ENCODE data around the gene TNS3.

Gene TNS3

GRCh38 chr7:47336472-47337425 is 245.2 kb downstream of the TNS3 start:
- no peak for DNase-seq

GRCh38 chr7:47335557-47336471 is 246.1 kb downstream of the TNS3 start:
- DNase-seq: no peak

GRCh38 chr7:47335071-47335470 is 246.8 kb downstream of the TNS3 start:
- no peak for DNase-seq

- DNase-seq: no peak
Observed at GRCh38 chr7:47333959-47334358, 248.0 kb downstream of the TNS3 start.

GRCh38 chr7:47333554-47333887 is 248.4 kb downstream of the TNS3 start:
- no peak for DNase-seq

GRCh38 chr7:47332681-47333553 is 249.0 kb downstream of the TNS3 start:
- no peak for DNase-seq

GRCh38 chr7:47332213-47332612 is 249.7 kb downstream of the TNS3 start:
- no peak for DNase-seq

- no peak for DNase-seq
Observed at GRCh38 chr7:47331179-47331565, 250.7 kb downstream of the TNS3 start.

- DNase-seq: no peak
Observed at GRCh38 chr7:47330561-47331178, 251.2 kb downstream of the TNS3 start.

- no peak for DNase-seq
Observed at GRCh38 chr7:47330026-47330425, 251.9 kb downstream of the TNS3 start.

- DNase-seq: no peak
Observed at GRCh38 chr7:47329320-47329926, 252.5 kb downstream of the TNS3 start.

GRCh38 chr7:47328392-47329319 is 253.3 kb downstream of the TNS3 start:
- DNase-seq: no peak

- DNase-seq: no peak
Observed at GRCh38 chr7:47327698-47328391, 254.1 kb downstream of the TNS3 start.

GRCh38 chr7:47327346-47327697 is 254.6 kb downstream of the TNS3 start:
- no peak for DNase-seq

- DNase-seq: no peak
Observed at GRCh38 chr7:47326808-47327207, 255.1 kb downstream of the TNS3 start.

- no peak for DNase-seq
Observed at GRCh38 chr7:47326220-47326619, 255.7 kb downstream of the TNS3 start.

- DNase-seq: no peak
Observed at GRCh38 chr7:47325337-47325736, 256.6 kb downstream of the TNS3 start.

GRCh38 chr7:47323904-47324303 is 258.0 kb downstream of the TNS3 start:
- DNase-seq: no peak

- no peak for DNase-seq
Observed at GRCh38 chr7:47322731-47323130, 259.2 kb downstream of the TNS3 start.

- DNase-seq: no peak
Observed at GRCh38 chr7:47320296-47320695, 261.6 kb downstream of the TNS3 start.

Data from activated gamma-delta T cell (primary cell).